Activated T-helper 1 cell treated with anti-CD3 and anti-CD28 coated beads, Interleukin-12 subunit alpha, Interleukin-12 subunit beta, Interleukin-2, Interleukin-4 antibody, amounts not matched to agents 30 ng/mL and 10 ng/mL and 1 ng/mL, durations not matched to agents 14 hours and 24 hours and 36 hours (primary cell): Measurements from ENCODE around the gene CHPT1. TPM values are rescaled to one million over a fixed set of nuclear protein-coding genes. Genes with fewer than 3 reads are reported as not detected.
"Not testable (repeated sequence)": the region's sequence is repeated elsewhere in the genome, so short reads cannot be mapped to it uniquely, and the experiment has no call there.

Experiments used
- DNase-seq: peaks from one replicate; pipeline ENCODE4 v3.0.0; 2021; ENCODE audit warnings: low spot score
- H3K27ac Mint-ChIP-seq: one replicate; pipeline ENCODE4 v1.8.0; 2021; ENCODE audit warnings: mild to moderate bottlenecking, mixed read lengths
- H3K27me3 Mint-ChIP-seq: one replicate; pipeline ENCODE4 v1.8.0; 2022; ENCODE audit warnings: mild to moderate bottlenecking, moderate library complexity, mixed read lengths; ENCODE audit not compliant: insufficient read depth
- H3K36me3 Mint-ChIP-seq: one replicate; pipeline ENCODE4 v1.8.0; 2021; ENCODE audit warnings: low read depth, mixed read lengths
- H3K4me1 Mint-ChIP-seq: one replicate; pipeline ENCODE4 v1.8.0; 2021; ENCODE audit warnings: low read depth, mixed read lengths
- H3K4me3 Mint-ChIP-seq: one replicate; pipeline ENCODE4 v1.8.0; 2021; ENCODE audit warnings: mild to moderate bottlenecking, moderate library complexity, mixed read lengths
- H3K9me3 Mint-ChIP-seq: one replicate; pipeline ENCODE4 v1.8.0; 2021; ENCODE audit warnings: mixed read lengths
- intact Hi-C: fragments of 100-400 bp; cut with micrococcal nuclease; formaldehyde crosslinking; loops from one replicate; pipeline ENCODE4 v1.15.1; 2024
- total RNA-seq: library from RNA; stranded (reverse); gene quantifications from 2 replicates; pipeline ENCODE4 v1.2.3, GENCODE V29; 2022

Gene CHPT1
- total RNA-seq, 1 donor from 2014 or later, result 13.3 TPM

DNA sequence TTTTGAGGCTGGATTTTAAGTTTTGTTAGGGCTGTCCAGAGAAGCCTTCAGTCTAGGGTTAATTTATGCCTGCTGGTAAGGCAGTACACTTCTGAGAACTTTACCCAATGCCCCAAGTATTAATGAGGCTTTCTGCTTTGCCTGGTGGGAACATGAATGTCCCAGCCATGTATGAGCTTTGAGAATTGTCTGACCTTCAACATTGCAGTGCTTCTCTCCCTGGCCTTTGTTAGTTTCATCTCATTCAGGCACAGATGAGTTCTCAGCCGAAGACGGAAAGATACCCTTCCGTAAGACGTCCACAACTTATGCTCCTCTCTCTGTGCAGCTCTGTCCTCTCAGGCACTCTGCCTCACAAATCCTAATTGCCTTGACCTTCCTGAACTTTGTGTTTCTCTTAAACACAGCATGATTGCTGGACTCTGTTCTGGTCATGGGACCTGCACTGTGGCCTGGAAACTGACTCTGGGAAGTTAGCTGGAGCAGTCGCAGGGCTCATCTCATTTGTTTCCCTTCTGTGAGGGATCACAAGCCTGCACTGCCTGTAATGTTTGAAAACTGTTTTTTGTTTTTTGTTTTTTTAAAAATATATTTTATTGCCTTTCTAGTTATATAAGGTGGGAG is 15.7 kb downstream of the CHPT1 start:
- intact Hi-C loops, result no loop called here
- no peak overlapping the region for H3K4me3 Mint-ChIP-seq
- H3K27ac Mint-ChIP-seq, result no peak overlapping the region
- no peaks in the 10 kb centered on the region for H3K27me3 Mint-ChIP-seq
- no peaks in the 10 kb centered on the region for H3K36me3 Mint-ChIP-seq
- peaks cover 6% of the 10 kb centered on the region for H3K4me1 Mint-ChIP-seq
- DNase-seq, result no peak
- H3K9me3 Mint-ChIP-seq, result no peaks in the 10 kb centered on the region

GRCh38 chr12:101713930-101714329 is 16.5 kb downstream of the CHPT1 start:
- no peaks in the 10 kb centered on the region for H3K36me3 Mint-ChIP-seq
- intact Hi-C loops, result no loop called here
- peaks cover 6% of the 10 kb centered on the region for H3K4me1 Mint-ChIP-seq
- H3K27ac Mint-ChIP-seq, result no peak overlapping the region
- no peaks in the 10 kb centered on the region for H3K9me3 Mint-ChIP-seq
- DNase-seq, result no peak
- no peaks in the 10 kb centered on the region for H3K27me3 Mint-ChIP-seq
- H3K4me3 Mint-ChIP-seq, result no peak overlapping the region

DNA sequence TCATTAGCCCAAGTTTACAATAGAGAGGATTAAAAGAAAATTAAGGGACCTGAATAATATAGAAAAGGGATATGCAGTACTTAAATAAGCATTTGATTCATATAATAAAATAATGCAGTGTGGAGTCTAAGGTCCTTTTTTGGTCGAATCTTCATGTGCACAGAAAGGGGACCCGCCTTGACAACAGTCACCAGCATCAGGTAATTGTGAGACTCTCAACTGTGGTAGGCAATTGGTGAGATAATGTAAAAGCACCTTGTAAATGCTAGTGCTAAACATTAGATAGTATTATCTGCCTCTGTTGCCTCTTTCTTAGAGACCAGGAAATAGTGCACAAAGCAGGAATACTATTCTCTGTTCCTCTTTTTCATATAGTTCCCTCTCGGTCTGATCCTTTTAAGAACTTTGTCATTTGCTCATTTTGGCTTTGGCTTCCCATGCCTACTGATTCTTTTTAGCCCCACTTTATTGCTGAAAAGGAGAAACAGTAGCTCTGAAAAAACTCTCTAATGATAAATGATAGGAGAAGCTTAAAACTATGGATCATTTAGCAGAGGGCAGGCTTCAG is 17.5 kb downstream of the CHPT1 start:
- no peak for DNase-seq
- H3K9me3 Mint-ChIP-seq, result no peaks in the 10 kb centered on the region
- intact Hi-C loops, result no loop called here
- no peak overlapping the region for H3K27ac Mint-ChIP-seq
- no peaks in the 10 kb centered on the region for H3K27me3 Mint-ChIP-seq
- H3K4me3 Mint-ChIP-seq, result no peak overlapping the region
- no peaks in the 10 kb centered on the region for H3K36me3 Mint-ChIP-seq
- no peaks in the 10 kb centered on the region for H3K4me1 Mint-ChIP-seq

- no peak overlapping the region for H3K27ac Mint-ChIP-seq
- intact Hi-C loops, result no loop called here
- no peak overlapping the region for H3K4me3 Mint-ChIP-seq
- H3K27me3 Mint-ChIP-seq, result no peaks in the 10 kb centered on the region
- DNase-seq, result no peak
- H3K9me3 Mint-ChIP-seq, result no peaks in the 10 kb centered on the region
- no peaks in the 10 kb centered on the region for H3K4me1 Mint-ChIP-seq
- no peaks in the 10 kb centered on the region for H3K36me3 Mint-ChIP-seq
Measured at GRCh38 chr12:101719566-101719965, 22.1 kb downstream of the CHPT1 start.

DNA sequence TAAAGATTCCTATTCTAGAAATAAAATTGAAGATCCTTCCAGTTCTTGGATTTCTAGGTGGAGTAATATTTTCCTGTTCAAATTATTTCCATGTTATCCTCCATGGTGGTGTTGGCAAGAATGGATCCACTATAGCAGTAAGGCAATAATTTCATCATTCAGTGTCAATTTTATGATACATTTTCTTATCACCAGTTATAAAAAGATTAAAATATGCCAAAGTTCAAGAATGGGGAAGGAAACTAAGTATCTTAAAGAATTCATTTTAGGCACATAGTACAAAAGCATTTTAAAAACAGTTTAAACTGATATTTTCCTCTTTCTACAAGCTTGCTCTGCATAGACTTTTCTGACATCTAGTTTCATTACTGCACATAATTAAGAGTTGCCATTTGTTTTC is 22.7 kb downstream of the CHPT1 start:
- Mint-ChIP-seq H3K27ac (no peak overlapping the region), H3K4me3 (no peak overlapping the region), H3K27me3 (no peaks in the 10 kb centered on the region), H3K9me3 (no peaks in the 10 kb centered on the region), H3K36me3 (no peaks in the 10 kb centered on the region), H3K4me1 (no peaks in the 10 kb centered on the region)
- intact Hi-C loops, result no loop called here
- DNase-seq, result no peak

- Mint-ChIP-seq H3K36me3 (no peaks in the 10 kb centered on the region), H3K4me1 (peaks cover 9% of the 10 kb centered on the region)
Measured at GRCh38 chr12:101722392-101722791, 25.0 kb downstream of the CHPT1 start.

GRCh38 chr12:101727098-101727497 is 29.7 kb downstream of the CHPT1 start:
- no peak for DNase-seq
- no peak overlapping the region for H3K27ac Mint-ChIP-seq
- H3K4me1 Mint-ChIP-seq, result peaks cover 9% of the 10 kb centered on the region
- H3K4me3 Mint-ChIP-seq, result no peak overlapping the region
- no peaks in the 10 kb centered on the region for H3K27me3 Mint-ChIP-seq
- H3K36me3 Mint-ChIP-seq, result peaks cover 2% of the 10 kb centered on the region
- intact Hi-C loops, result no loop called here
- H3K9me3 Mint-ChIP-seq, result no peaks in the 10 kb centered on the region

More at GRCh38 chr12:101722392-101722791, 25.0 kb downstream of the CHPT1 start:
- intact Hi-C loops, result no loop called here
- Mint-ChIP-seq H3K27ac (no peak overlapping the region), H3K27me3 (no peaks in the 10 kb centered on the region), H3K9me3 (no peaks in the 10 kb centered on the region), H3K4me3 (no peak overlapping the region)
- no peak for DNase-seq

- peaks cover 9% of the 10 kb centered on the region for H3K4me1 Mint-ChIP-seq
- no peak overlapping the region for H3K4me3 Mint-ChIP-seq
- H3K9me3 Mint-ChIP-seq, result no peaks in the 10 kb centered on the region
- no peak overlapping the region for H3K27ac Mint-ChIP-seq
- DNase-seq, result no peak
- intact Hi-C loops, result no loop called here
- H3K27me3 Mint-ChIP-seq, result no peaks in the 10 kb centered on the region
- H3K36me3 Mint-ChIP-seq, result peaks cover 2% of the 10 kb centered on the region
Measured at GRCh38 chr12:101729842-101730241, 32.4 kb downstream of the CHPT1 start.

DNA sequence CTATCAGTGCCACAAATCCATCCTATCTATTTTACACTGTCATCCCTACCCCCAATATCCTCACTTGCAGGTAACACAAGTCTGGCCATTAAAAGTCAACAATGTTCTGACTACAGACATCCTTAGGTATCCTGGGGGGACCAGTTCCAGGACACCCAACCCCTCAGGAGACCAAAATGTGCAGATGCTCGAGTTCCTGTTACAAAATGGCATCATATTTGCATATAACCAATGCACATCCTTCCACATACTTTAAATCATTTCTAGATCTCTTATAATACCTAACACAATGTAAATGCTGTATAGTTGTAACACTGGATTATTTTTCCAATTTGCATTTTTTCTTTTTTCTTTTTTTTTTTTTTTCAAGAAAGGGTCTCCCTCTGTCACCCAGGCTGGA is 34.9 kb downstream of the CHPT1 start:
- H3K27me3 Mint-ChIP-seq, result no peaks in the 10 kb centered on the region
- H3K9me3 Mint-ChIP-seq, result no peaks in the 10 kb centered on the region
- intact Hi-C loops, result no loop called here
- peaks cover 2% of the 10 kb centered on the region for H3K36me3 Mint-ChIP-seq
- H3K27ac Mint-ChIP-seq, result no peak overlapping the region
- no peak for DNase-seq
- no peak overlapping the region for H3K4me3 Mint-ChIP-seq
- H3K4me1 Mint-ChIP-seq, result no peaks in the 10 kb centered on the region

DNA sequence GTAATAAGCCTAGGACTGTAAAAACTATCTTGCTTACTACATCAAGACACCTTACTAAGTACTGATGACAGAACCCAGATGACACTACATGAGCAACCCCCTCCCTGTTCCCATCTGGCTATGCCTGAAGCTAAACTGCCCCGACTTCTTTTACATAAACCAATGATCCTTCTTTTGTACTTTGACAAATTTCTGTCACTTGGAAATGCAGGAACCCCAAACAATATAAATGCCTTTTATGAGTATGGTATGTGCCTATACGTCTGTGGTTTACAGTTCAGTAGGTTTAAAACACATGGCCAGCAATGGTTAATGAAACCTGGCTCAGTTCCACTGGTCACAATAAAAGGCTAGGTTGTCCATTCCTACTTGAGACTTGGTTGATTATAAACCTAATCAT is 35.7 kb downstream of the CHPT1 start:
- Mint-ChIP-seq H3K27ac (no peak overlapping the region), H3K27me3 (no peaks in the 10 kb centered on the region), H3K4me1 (no peaks in the 10 kb centered on the region), H3K4me3 (no peak overlapping the region), H3K36me3 (peaks cover 2% of the 10 kb centered on the region), H3K9me3 (no peaks in the 10 kb centered on the region)
- no peak for DNase-seq
- intact Hi-C loops, result no loop called here

GRCh38 chr12:101734482-101734881 is 37.0 kb downstream of the CHPT1 start:
- H3K27ac Mint-ChIP-seq, H3K4me1 Mint-ChIP-seq, H3K27me3 Mint-ChIP-seq, H3K9me3 Mint-ChIP-seq, H3K4me3 Mint-ChIP-seq, DNase-seq, H3K36me3 Mint-ChIP-seq, intact Hi-C loops: not testable (repeated sequence)

DNA sequence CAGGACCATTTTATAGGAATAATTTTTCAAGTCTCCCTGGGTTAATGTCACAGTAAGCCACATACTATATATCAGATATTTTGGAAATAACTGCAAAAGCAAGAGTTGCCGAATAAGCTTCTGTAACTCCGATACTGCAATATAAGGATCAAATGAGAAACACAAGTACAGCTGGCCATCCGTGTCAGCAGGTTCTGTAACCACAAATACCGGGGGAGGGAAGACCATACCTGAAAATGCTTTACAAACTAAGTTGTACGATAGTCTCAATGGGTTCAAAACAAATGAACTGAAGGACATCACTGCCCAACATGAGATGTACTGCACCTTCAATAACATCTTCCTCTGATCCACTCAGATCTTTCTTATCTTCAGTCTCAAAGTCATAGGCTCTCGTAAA is 40.0 kb downstream of the CHPT1 start:
- DNase-seq, result no peak
- H3K4me3 Mint-ChIP-seq, result no peak overlapping the region

GRCh38 chr12:101738920-101739665 is 41.7 kb downstream of the CHPT1 start, which contains the start of gene SYCP3:
SYCP3 (minus strand) TSS chr12:101739462; CDS start chr12:101737935, 1,527 bp downstream.
- Mint-ChIP-seq H3K4me1 (no peaks in the 10 kb centered on the region), H3K27ac (no peak within 1 kb of the TSS), H3K36me3 (peaks cover 6% of the 10 kb centered on the region), H3K9me3 (no peaks in the 10 kb centered on the region), H3K27me3 (no peaks in the 10 kb centered on the region), H3K4me3 (no peak within 1 kb of the TSS)
- intact Hi-C loops, result no loop called here
- no peak for DNase-seq

More for the DNA sequence above, 40.0 kb downstream of the CHPT1 start:
- intact Hi-C loops, result no loop called here
- no peaks in the 10 kb centered on the region for H3K36me3 Mint-ChIP-seq
- H3K27ac Mint-ChIP-seq, result no peak overlapping the region
- H3K27me3 Mint-ChIP-seq, result no peaks in the 10 kb centered on the region
- no peaks in the 10 kb centered on the region for H3K9me3 Mint-ChIP-seq
- H3K4me1 Mint-ChIP-seq, result no peaks in the 10 kb centered on the region
